SU-DHL-6 (cell line): ENCODE data around the gene ZDHHC13.

ENCODE experiments used
- H2AFZ ChIP-seq: fragments of 200-600 bp; sonication (generic); 2 replicates; pipeline ENCODE4 v1.6.1; 2014; ENCODE audit warnings: low read depth, mild to moderate bottlenecking, moderate library complexity, mixed read lengths, antibody characterized with exemption, low read length; ENCODE audit not compliant: severe bottlenecking
- H3F3A ChIP-seq: fragments of 200-600 bp; shearing (Covaris generic); 2 replicates; pipeline ENCODE4 v1.6.0; 2016; ENCODE audit warnings: antibody characterized with exemption, mild to moderate bottlenecking; ENCODE audit not compliant: insufficient read depth
- H3K27ac ChIP-seq: fragments of 200-600 bp; sonication (generic); 2 replicates; pipeline ENCODE4 v1.5.1; 2016; ENCODE audit warnings: low read depth, mild to moderate bottlenecking, low read length, moderate library complexity, mixed read lengths
- H3K27me3 ChIP-seq: fragments of 200-600 bp; sonication (generic), shearing (Covaris generic); 2 replicates; pipeline ENCODE4 v1.6.0; 2014; ENCODE audit warnings: mild to moderate bottlenecking, low read length
- H3K36me3 ChIP-seq: fragments of 200-600 bp; sonication (generic); 2 replicates; pipeline ENCODE4 v1.6.1; 2014; ENCODE audit warnings: mild to moderate bottlenecking, low read length, mixed read lengths
- H3K4me2 ChIP-seq: fragments of 300-600, 200-600 bp; shearing (Covaris generic), sonication (generic); 2 replicates; pipeline ENCODE4 v1.6.0; 2014; ENCODE audit warnings: low read length, low read depth, mild to moderate bottlenecking; ENCODE audit not compliant: poor library complexity, severe bottlenecking
- H3K4me3 ChIP-seq: fragments of 200-600 bp; sonication (generic); 2 replicates; pipeline ENCODE4 v1.5.1; 2014; ENCODE audit warnings: antibody characterized with exemption, low read length, mild to moderate bottlenecking, mixed read lengths; ENCODE audit not compliant: insufficient read depth, poor library complexity, severe bottlenecking
- H3K79me2 ChIP-seq: fragments of 200-600 bp; sonication (generic); 2 replicates; pipeline ENCODE4 v1.6.1; 2014; ENCODE audit warnings: mild to moderate bottlenecking, low read length, moderate library complexity; ENCODE audit not compliant: insufficient read depth
- H3K9ac ChIP-seq: fragments of 200-600 bp; sonication (generic); 2 replicates; pipeline ENCODE4 v1.7.0; 2014; ENCODE audit warnings: mild to moderate bottlenecking, low read length
- H3K9me2 ChIP-seq: fragments of 200-600 bp; sonication (generic); replicated peaks from 2 replicates; pipeline ENCODE4 v1.6.1; 2014; ENCODE audit warnings: low read length; ENCODE audit not compliant: insufficient read depth
- H3K9me3 ChIP-seq: fragments of 200-600 bp; sonication (generic); 2 replicates; pipeline ENCODE4 v1.6.1; 2014; ENCODE audit warnings: low read length, mixed read lengths; ENCODE audit not compliant: insufficient read depth
- H4K20me1 ChIP-seq: fragments of 200-600 bp; sonication (generic); 2 replicates; pipeline ENCODE4 v1.6.1; 2014; ENCODE audit warnings: low read depth, mild to moderate bottlenecking, antibody characterized with exemption, low read length, moderate library complexity, mixed read lengths
- CTCF ChIP-seq: fragments of 200-600 bp; sonication (generic); IDR thresholded peaks from one replicate; pipeline ENCODE4 v1.5.1; 2017; ENCODE audit warnings: antibody characterized with exemption, mild to moderate bottlenecking, low read length, moderate library complexity; ENCODE audit not compliant: insufficient read depth, poor library complexity, severe bottlenecking
- EZH2phosphoT487 ChIP-seq: fragments of 200-600 bp; sonication (generic), shearing (Covaris generic); conservative IDR thresholded peaks from 2 replicates; pipeline ENCODE4 v1.6.1; 2018; ENCODE audit warnings: mild to moderate bottlenecking, antibody characterized with exemption, low read length, moderate library complexity, mixed read lengths

ZDHHC13 gene

GRCh38 chr11:19073454-19074415, 43.2 kb upstream of the ZDHHC13 start:
- H3K79me2 ChIP-seq = no peaks in the 10 kb centered on the region
- H3K4me2 ChIP-seq = no peak overlapping the region
- no peak overlapping the region for H3K4me3 ChIP-seq
- TF ChIP-seq CTCF (no peak), EZH2phosphoT487 (no peak)
- H3K9me2 ChIP-seq = no peaks in the 10 kb centered on the region
- H3K9me3 ChIP-seq = no peaks in the 10 kb centered on the region
- H3K27me3 ChIP-seq = no peaks in the 10 kb centered on the region
- no peak overlapping the region for H3K27ac ChIP-seq
- H3K9ac ChIP-seq = no peak overlapping the region
- H3K36me3 ChIP-seq = no peaks in the 10 kb centered on the region
- H2AFZ ChIP-seq = no peak overlapping the region
- H3F3A ChIP-seq = no peaks in the 10 kb centered on the region
- H4K20me1 ChIP-seq = no peaks in the 10 kb centered on the region

GRCh38 chr11:19075636-19076035, 41.3 kb upstream of the ZDHHC13 start:
- Histone ChIP-seq H3K36me3 (no peaks in the 10 kb centered on the region), H3K9ac (no peak overlapping the region), H3K9me3 (no peaks in the 10 kb centered on the region), H3K9me2 (no peaks in the 10 kb centered on the region), H4K20me1 (no peaks in the 10 kb centered on the region), H2AFZ (no peak overlapping the region), H3K4me3 (no peak overlapping the region), H3K27ac (no peak overlapping the region), H3K4me2 (no peak overlapping the region), H3F3A (no peaks in the 10 kb centered on the region), H3K79me2 (no peaks in the 10 kb centered on the region), H3K27me3 (no peaks in the 10 kb centered on the region)
- TF ChIP-seq EZH2phosphoT487 = no peak
- TF ChIP-seq CTCF = no peak

- Histone ChIP-seq H3K9me2 (no peaks in the 10 kb centered on the region), H3F3A (no peaks in the 10 kb centered on the region), H3K27ac (no peak overlapping the region), H3K79me2 (no peaks in the 10 kb centered on the region), H4K20me1 (no peaks in the 10 kb centered on the region), H3K9me3 (no peaks in the 10 kb centered on the region), H3K4me3 (no peak overlapping the region), H3K27me3 (no peaks in the 10 kb centered on the region), H3K36me3 (no peaks in the 10 kb centered on the region), H3K9ac (no peak overlapping the region), H2AFZ (no peak overlapping the region), H3K4me2 (no peak overlapping the region)
- TF ChIP-seq EZH2phosphoT487 = no peak
- TF ChIP-seq CTCF = peak; percentile 100
These were observed 40.0 kb upstream of the ZDHHC13 start for GRCh38 chr11:19076744-19077589.
